ENCODE results near the gene NUP188. TPM values are rescaled to one million over a fixed set of nuclear protein-coding genes. Genes with fewer than 3 reads are reported as not detected.

NUP188 gene
- total and polyA plus RNA-seq, 10 of the 15 experiments (the other 5 are each of a cell fraction or from before 2014, with no cell fraction given), result 1.4 to 73.7 (median 48.9) TPM

DNA sequence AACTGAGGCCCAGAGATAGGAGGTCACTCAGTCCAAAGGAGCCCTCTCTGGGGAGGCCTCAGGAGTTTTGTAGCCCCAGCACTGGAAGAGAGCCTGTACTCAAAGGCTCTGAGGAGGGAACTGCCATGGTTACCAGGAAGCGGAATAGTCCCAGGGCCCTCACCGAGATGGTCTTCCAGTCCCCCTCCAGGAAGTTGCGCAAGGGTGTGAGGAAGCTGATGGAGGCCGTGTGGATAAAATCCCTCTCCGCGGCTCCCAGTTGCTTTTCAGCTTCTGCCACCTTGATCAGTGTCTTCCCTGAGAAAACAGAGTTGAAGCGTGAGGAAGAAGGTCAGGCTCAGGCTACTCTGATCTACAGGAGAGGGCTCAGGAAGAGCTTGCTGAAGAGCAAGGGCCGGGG is 67.1 kb downstream of the NUP188 start:
- Histone ChIP-seq H3K4me3 (no peak overlapping the region), H3K27me3 (replicated peaks in 1 of 2; ENCODE audit: control insufficient read depth in 2 of 2, insufficient read depth in 2 of 2, low read length in 1 of 2) (no peaks in the 10 kb centered on the region), H3K36me3 (ENCODE audit: control insufficient read depth in 2 of 2, insufficient read depth in 2 of 2, low read length in 1 of 2) (peaks cover 0 to 3% of the 10 kb centered on the region in 2 experiments; a peak in 3 of 4 replicates), H4K20me1 (ENCODE audit: control insufficient read depth, insufficient read depth) (no peaks in the 10 kb centered on the region), H2AFZ (ENCODE audit: control insufficient read depth, low read depth, low read length) (no peak overlapping the region), H3K4me2 (ENCODE audit: control insufficient read depth, insufficient read depth) (no peak overlapping the region), H3K79me2 (ENCODE audit: control insufficient read depth, insufficient read depth, low read length) (no peaks in the 10 kb centered on the region), H3K9ac (ENCODE audit: control insufficient read depth, insufficient read depth, low read length) (no peak overlapping the region), H3K4me1 (ENCODE audit: control insufficient read depth, insufficient read depth, low read length) (no peaks in the 10 kb centered on the region), H3K9me3 (replicated peaks; ENCODE audit: control insufficient read depth, insufficient read depth, low read length) (no peaks in the 10 kb centered on the region), H3K27ac (ENCODE audit: control insufficient read depth, insufficient read depth) (no peak overlapping the region)
- no peak for DNase-seq (ENCODE audit: low read depth, low spot score)
- TF ChIP-seq, protein P1, sequence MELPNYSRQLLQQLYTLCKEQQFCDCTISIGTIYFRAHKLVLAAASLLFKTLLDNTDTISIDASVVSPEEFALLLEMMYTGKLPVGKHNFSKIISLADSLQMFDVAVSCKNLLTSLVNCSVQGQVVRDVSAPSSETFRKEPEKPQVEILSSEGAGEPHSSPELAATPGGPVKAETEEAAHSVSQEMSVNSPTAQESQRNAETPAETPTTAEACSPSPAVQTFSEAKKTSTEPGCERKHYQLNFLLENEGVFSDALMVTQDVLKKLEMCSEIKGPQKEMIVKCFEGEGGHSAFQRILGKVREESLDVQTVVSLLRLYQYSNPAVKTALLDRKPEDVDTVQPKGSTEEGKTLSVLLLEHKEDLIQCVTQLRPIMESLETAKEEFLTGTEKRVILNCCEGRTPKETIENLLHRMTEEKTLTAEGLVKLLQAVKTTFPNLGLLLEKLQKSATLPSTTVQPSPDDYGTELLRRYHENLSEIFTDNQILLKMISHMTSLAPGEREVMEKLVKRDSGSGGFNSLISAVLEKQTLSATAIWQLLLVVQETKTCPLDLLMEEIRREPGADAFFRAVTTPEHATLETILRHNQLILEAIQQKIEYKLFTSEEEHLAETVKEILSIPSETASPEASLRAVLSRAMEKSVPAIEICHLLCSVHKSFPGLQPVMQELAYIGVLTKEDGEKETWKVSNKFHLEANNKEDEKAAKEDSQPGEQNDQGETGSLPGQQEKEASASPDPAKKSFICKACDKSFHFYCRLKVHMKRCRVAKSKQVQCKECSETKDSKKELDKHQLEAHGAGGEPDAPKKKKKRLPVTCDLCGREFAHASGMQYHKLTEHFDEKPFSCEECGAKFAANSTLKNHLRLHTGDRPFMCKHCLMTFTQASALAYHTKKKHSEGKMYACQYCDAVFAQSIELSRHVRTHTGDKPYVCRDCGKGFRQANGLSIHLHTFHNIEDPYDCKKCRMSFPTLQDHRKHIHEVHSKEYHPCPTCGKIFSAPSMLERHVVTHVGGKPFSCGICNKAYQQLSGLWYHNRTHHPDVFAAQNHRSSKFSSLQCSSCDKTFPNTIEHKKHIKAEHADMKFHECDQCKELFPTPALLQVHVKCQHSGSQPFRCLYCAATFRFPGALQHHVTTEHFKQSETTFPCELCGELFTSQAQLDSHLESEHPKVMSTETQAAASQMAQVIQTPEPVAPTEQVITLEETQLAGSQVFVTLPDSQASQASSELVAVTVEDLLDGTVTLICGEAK (IDR thresholded peaks at IDR 0.05; ENCODE audit: borderline replicate concordance), result no peak
- no peak for TF ChIP-seq NFXL1 (IDR thresholded peaks at IDR 0.05; ENCODE audit: borderline replicate concordance)
- TF ChIP-seq ZNF24 (IDR thresholded peaks at IDR 0.05), result no peak
- TF ChIP-seq CHD1 (IDR thresholded peaks at IDR 0.05; ENCODE audit: low read depth, low read length), result no peak
- TF ChIP-seq PML (IDR thresholded peaks at IDR 0.05; ENCODE audit: low read length), result no peak
- TF ChIP-seq, protein P2, sequence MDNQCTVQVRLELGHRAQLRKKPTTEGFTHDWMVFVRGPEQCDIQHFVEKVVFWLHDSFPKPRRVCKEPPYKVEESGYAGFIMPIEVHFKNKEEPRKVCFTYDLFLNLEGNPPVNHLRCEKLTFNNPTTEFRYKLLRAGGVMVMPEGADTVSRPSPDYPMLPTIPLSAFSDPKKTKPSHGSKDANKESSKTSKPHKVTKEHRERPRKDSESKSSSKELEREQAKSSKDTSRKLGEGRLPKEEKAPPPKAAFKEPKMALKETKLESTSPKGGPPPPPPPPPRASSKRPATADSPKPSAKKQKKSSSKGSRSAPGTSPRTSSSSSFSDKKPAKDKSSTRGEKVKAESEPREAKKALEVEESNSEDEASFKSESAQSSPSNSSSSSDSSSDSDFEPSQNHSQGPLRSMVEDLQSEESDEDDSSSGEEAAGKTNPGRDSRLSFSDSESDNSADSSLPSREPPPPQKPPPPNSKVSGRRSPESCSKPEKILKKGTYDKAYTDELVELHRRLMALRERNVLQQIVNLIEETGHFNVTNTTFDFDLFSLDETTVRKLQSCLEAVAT (IDR thresholded peaks at IDR 0.05), result no peak
- SMC1A ChIA-PET (ENCODE audit: uncharacterized antibody, unreplicated experiment), result no interaction called here
- RAD21 ChIA-PET (ENCODE audit: unreplicated experiment), result no interaction called here
- 88% methylated on average over 8 of the region's 8 CpGs for WGBS (ENCODE audit: insufficient coverage, insufficient replicate concordance, low lambda C conversion rate, missing lambda C conversion rate)
- ATAC-seq, result no peak
- no TSS peak for BruUV-seq (replicated peaks)
- CTCF ChIA-PET, result no interaction called here
- POLR2A ChIA-PET, result no interaction called here
- in situ Hi-C loops (cut with MboI) (no loop called here), intact Hi-C loops (cut with micrococcal nuclease; ENCODE audit: unreplicated experiment) (no loop called here)
- FAIRE-seq, result no peak

All from GM12878 (cell line).